ENCODE data around the gene HS3ST3B1.

The HS3ST3B1 gene

GRCh38 chr17:14307560-14308024 lies 6.7 kb downstream of the HS3ST3B1 start:
- Histone ChIP-seq H3K4me1 (ENCODE audit: control insufficient read depth, insufficient read depth, low read length) (peaks cover 27% of the 10 kb centered on the region), H3K36me3 (ENCODE audit: control insufficient read depth in 2 of 2, insufficient read depth in 1 of 2, low read length in 2 of 2) (peaks cover 2% of the 10 kb centered on the region in 2 experiments; a peak in 2 of 3 replicates), H3K27ac (ENCODE audit: extremely low read depth, low read depth, low read length) (0 out of 2 replicates have a peak overlapping the region, but pooled peaks have one; percentile 25), H3K4me3 (ENCODE audit: low read depth, low read length) (no peak overlapping the region), H3K9me3 (ENCODE audit: control insufficient read depth, insufficient read depth, low read depth, low read length) (no peaks in the 10 kb centered on the region)
- POLR2A ChIA-PET, result interaction anchor here (0.8 kb wide), 1 partner anchor 10 kb away, joined by 3 read pairs; no protein-coding TSS in a partner anchor
- TF ChIP-seq ZNF18 (tag by site-specific recombination; IDR thresholded peaks at IDR 0.05) (peak; percentile 29; the same call in 1 of the 2 replicates), SP2 (tag by site-specific recombination; IDR thresholded peaks at IDR 0.05) (0 out of 2 replicates have a peak, but pooled peaks have one; percentile 10), KLF10 (tag by site-specific recombination; IDR thresholded peaks at IDR 0.05) (peak; percentile 21; the same call in 1 of the 2 replicates), SP7 (tag by site-specific recombination; IDR thresholded peaks at IDR 0.05) (peak; percentile 57), ZNF692 (tag by site-specific recombination; IDR thresholded peaks at IDR 0.05) (no peak), ZNF571 (tag by site-specific recombination; IDR thresholded peaks at IDR 0.05) (no peak), OSR2 (tag by site-specific recombination; IDR thresholded peaks at IDR 0.05) (peak; percentile 11; the same call in 1 of the 2 replicates), FEZF1 (tag by site-specific recombination; IDR thresholded peaks at IDR 0.05) (peak; percentile 67), ZNF169 (tag by site-specific recombination; IDR thresholded peaks at IDR 0.05) (no peak), KLF16 (tag by site-specific recombination; IDR thresholded peaks at IDR 0.05) (no peak), IKZF3 (tag by site-specific recombination; IDR thresholded peaks at IDR 0.05) (peak; percentile 68; the same call in 1 of the 2 replicates), ZFHX2 (tag by site-specific recombination; conservative IDR thresholded peaks at IDR 0.05) (no peak), ZBTB17 (tag by site-specific recombination; IDR thresholded peaks at IDR 0.05) (no peak), AEBP2 (tag by site-specific recombination; IDR thresholded peaks at IDR 0.05; ENCODE audit: borderline replicate concordance) (no peak), PRDM6 (tag by site-specific recombination; IDR thresholded peaks at IDR 0.05) (peak; percentile 95), ZNF596 (tag by site-specific recombination; IDR thresholded peaks at IDR 0.05) (0 out of 2 replicates have a peak, but pooled peaks have one; percentile 46)
- CTCF ChIA-PET, result no interaction called here

GRCh38 chr17:14308636-14308964 lies 7.7 kb downstream of the HS3ST3B1 start:
- Histone ChIP-seq H3K9me3 (ENCODE audit: control insufficient read depth, insufficient read depth, low read depth, low read length) (no peaks in the 10 kb centered on the region), H3K27ac (ENCODE audit: extremely low read depth, low read depth, low read length) (peak overlapping the region; percentile 91), H3K4me3 (ENCODE audit: low read depth, low read length) (peak overlapping the region; percentile 53), H3K4me1 (ENCODE audit: control insufficient read depth, insufficient read depth, low read length) (peaks cover 27% of the 10 kb centered on the region), H3K36me3 (ENCODE audit: control insufficient read depth in 2 of 2, insufficient read depth in 1 of 2, low read length in 2 of 2) (peaks cover 2 to 3% of the 10 kb centered on the region in 2 experiments; a peak in 2 of 3 replicates)
- POLR2A ChIA-PET, result interaction anchor here (0.6 to 2.1 kb wide), 6 partner anchors 8 to 1291 kb away, joined by 4 to 42 read pairs (median 6); partner anchors contain the start of genes ELAC2, HS3ST3A1 and HS3ST3B1
- CTCF ChIA-PET, result interaction anchor here (0.6 to 0.8 kb wide), 4 partner anchors 13 to 892 kb away, joined by 3 read pairs; no protein-coding TSS in a partner anchor
- TF ChIP-seq ZNF521 (tag by site-specific recombination; IDR thresholded peaks at IDR 0.05) (no peak), ZNF112 (tag by site-specific recombination; IDR thresholded peaks at IDR 0.05) (no peak), ZNF518A (tag by site-specific recombination; conservative IDR thresholded peaks at IDR 0.05; ENCODE audit: low read depth) (no peak), GLIS2 (tag by site-specific recombination; IDR thresholded peaks at IDR 0.05) (no peak), ZNF621 (tag by site-specific recombination; IDR thresholded peaks at IDR 0.05) (no peak), ZNF184 (tag by site-specific recombination; IDR thresholded peaks at IDR 0.05) (no peak), MEIS1 (CRISPR knock-in tag; IDR thresholded peaks at IDR 0.05; ENCODE audit: borderline replicate concordance) (no peak), ZBTB21 (tag by site-specific recombination; IDR thresholded peaks at IDR 0.05) (no peak), ZNF2 (tag by site-specific recombination; IDR thresholded peaks at IDR 0.05) (no peak)
